ENCODE data around the gene ZNF350.
"Not testable (repeated sequence)": the region's sequence is repeated elsewhere in the genome, so short reads cannot be mapped to it uniquely, and the experiment has no call there.

Gene ZNF350

DNA sequence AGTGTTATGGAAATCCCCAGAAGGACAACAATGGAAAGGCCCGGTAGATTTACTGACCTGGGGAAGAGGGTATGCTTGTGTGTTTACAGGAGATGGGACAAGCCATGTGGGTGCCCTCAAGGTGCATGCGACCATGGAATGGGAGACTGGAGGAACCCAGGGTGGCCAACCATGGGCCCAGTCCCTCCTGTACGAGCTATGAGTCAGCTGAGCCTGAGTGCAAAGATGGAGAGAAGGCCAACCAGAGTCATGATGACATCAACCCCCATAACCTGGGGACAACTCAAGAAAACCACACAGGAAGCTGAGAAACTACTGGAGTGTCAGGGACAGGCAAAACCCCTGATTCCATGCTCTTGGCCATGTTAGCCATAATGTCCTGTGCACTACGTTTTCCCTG is 7.8 kb downstream of the ZNF350 start:
- H3K4me3 ChIP-seq (ENCODE audit: low read depth, low read length), result no peak overlapping the region
- no peak overlapping the region for H2AFZ ChIP-seq (ENCODE audit: insufficient read depth, low read length, poor library complexity)
- H3K4me1 ChIP-seq (ENCODE audit: control insufficient read depth in 1 of 2, insufficient read depth in 2 of 2, low read length in 2 of 2), result peaks cover 3 to 8% of the 10 kb centered on the region in 2 experiments
- no peak overlapping the region for H2BK120ac ChIP-seq (ENCODE audit: insufficient read depth, low read length, poor library complexity)
- no peak overlapping the region for H4K91ac ChIP-seq (ENCODE audit: low read depth, low read length)
- no peak overlapping the region for H3K9ac ChIP-seq (ENCODE audit: low read length)
- no peak overlapping the region for H3K18ac ChIP-seq (ENCODE audit: low read length)
- WGBS (ENCODE audit: extremely low coverage, insufficient coverage, insufficient read length), result no CpG with 5 or more reads among the region's 4 CpGs
- no peak overlapping the region for H3K4me2 ChIP-seq (ENCODE audit: low read length)
- no peak overlapping the region for H3K4ac ChIP-seq (ENCODE audit: low read depth, low read length)
- peaks cover 9 to 22% of the 10 kb centered on the region in 2 experiments for H3K36me3 ChIP-seq (ENCODE audit: control insufficient read depth in 1 of 2, insufficient read depth in 2 of 2, low read length in 2 of 2)
- peaks cover 23% of the 10 kb centered on the region for H3K9me3 ChIP-seq (ENCODE audit: insufficient read depth, low read depth, low read length)
- no peak overlapping the region for H4K8ac ChIP-seq (ENCODE audit: low read depth, low read length)
- H2BK12ac ChIP-seq (ENCODE audit: low read length), result no peak overlapping the region
- no peak overlapping the region for H3K14ac ChIP-seq (ENCODE audit: low read length)
- H3K23ac ChIP-seq (ENCODE audit: low read length), result no peak overlapping the region
- no peaks in the 10 kb centered on the region for H3K79me1 ChIP-seq (ENCODE audit: low read length)
- peak; percentile 61 to 64 for DNase-seq
- no peaks in the 10 kb centered on the region for H3K27me3 ChIP-seq (ENCODE audit: insufficient read depth, low read length)
- no peak overlapping the region for H2BK5ac ChIP-seq (ENCODE audit: low read depth, low read length, poor library complexity)
- H3K79me2 ChIP-seq (ENCODE audit: control insufficient read depth, insufficient read depth, low read length, poor library complexity), result no peaks in the 10 kb centered on the region
- H2AK5ac ChIP-seq (ENCODE audit: low read length), result no peak overlapping the region
- H4K12ac ChIP-seq (ENCODE audit: low read depth, low read length), result no peak overlapping the region
- no peak overlapping the region for H3K27ac ChIP-seq (ENCODE audit: low read depth, low read length)

DNA sequence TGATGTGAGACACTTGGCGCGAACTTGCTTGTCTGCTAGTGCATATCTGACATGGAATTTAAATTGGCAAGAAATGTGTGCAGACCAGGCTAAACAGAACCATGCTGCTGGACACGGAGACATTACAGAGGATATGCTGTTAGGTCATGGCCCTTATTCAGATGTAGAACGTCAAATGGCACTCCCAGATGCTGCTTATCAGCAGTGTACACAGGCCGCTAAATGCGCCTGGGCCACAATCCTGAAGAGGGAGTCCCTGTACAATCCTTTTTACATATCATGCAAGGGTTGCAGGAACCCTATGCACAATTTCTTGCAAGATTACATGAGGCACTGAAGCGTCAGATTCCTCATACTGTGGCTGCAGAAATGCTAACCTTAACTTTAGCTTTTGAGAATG is 9.3 kb downstream of the ZNF350 start:
- no peak overlapping the region for H2AFZ ChIP-seq (ENCODE audit: insufficient read depth, low read length, poor library complexity)
- no peak overlapping the region for H4K8ac ChIP-seq (ENCODE audit: low read depth, low read length)
- H2BK12ac ChIP-seq (ENCODE audit: low read length), result no peak overlapping the region
- H3K4me2 ChIP-seq (ENCODE audit: low read length), result no peak overlapping the region
- no peak overlapping the region for H3K27ac ChIP-seq (ENCODE audit: low read depth, low read length)
- no peak overlapping the region for H4K12ac ChIP-seq (ENCODE audit: low read depth, low read length)
- no peaks in the 10 kb centered on the region for H3K27me3 ChIP-seq (ENCODE audit: insufficient read depth, low read length)
- H2BK120ac ChIP-seq (ENCODE audit: insufficient read depth, low read length, poor library complexity), result no peak overlapping the region
- H3K36me3 ChIP-seq (ENCODE audit: control insufficient read depth in 1 of 2, insufficient read depth in 2 of 2, low read length in 2 of 2), result peaks cover 13 to 31% of the 10 kb centered on the region in 2 experiments
- no peak overlapping the region for H3K4ac ChIP-seq (ENCODE audit: low read depth, low read length)
- H3K4me3 ChIP-seq (ENCODE audit: low read depth, low read length), result no peak overlapping the region
- peaks cover 3 to 8% of the 10 kb centered on the region in 2 experiments for H3K4me1 ChIP-seq (ENCODE audit: control insufficient read depth in 1 of 2, insufficient read depth in 2 of 2, low read length in 2 of 2)
- H3K9ac ChIP-seq (ENCODE audit: low read length), result no peak overlapping the region
- H2BK5ac ChIP-seq (ENCODE audit: low read depth, low read length, poor library complexity), result no peak overlapping the region
- no peak overlapping the region for H3K14ac ChIP-seq (ENCODE audit: low read length)
- H3K79me2 ChIP-seq (ENCODE audit: control insufficient read depth, insufficient read depth, low read length, poor library complexity), result no peaks in the 10 kb centered on the region
- peak; percentile 82 to 90 for DNase-seq
- no CpG with 5 or more reads among the region's 7 CpGs for WGBS (ENCODE audit: extremely low coverage, insufficient coverage, insufficient read length)
- no peak overlapping the region for H3K23ac ChIP-seq (ENCODE audit: low read length)
- H3K79me1 ChIP-seq (ENCODE audit: low read length), result no peaks in the 10 kb centered on the region
- no peak overlapping the region for H4K91ac ChIP-seq (ENCODE audit: low read depth, low read length)
- H3K18ac ChIP-seq (ENCODE audit: low read length), result no peak overlapping the region
- H3K9me3 ChIP-seq (ENCODE audit: insufficient read depth, low read depth, low read length), result peaks cover 27% of the 10 kb centered on the region
- no peak overlapping the region for H2AK5ac ChIP-seq (ENCODE audit: low read length)

DNA sequence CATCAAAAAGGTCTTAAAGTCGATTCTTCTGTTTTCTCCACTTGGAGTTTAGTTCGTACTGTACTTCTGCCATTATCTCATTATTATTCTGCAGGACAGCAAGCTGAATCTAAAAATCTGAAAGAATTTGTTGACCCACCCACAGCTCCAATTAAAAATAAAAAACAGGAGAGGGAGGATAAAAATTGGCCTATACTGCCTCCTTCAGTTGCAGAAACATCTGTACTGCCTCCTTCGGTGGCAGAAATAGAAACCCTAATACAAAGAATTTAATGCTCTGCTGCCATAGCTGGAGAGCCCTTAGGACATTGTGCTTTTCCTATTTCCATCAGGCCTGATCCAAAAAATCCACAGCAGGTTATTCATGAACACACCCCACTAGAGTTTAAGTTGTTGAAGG is 9.8 kb downstream of the ZNF350 start:
- H3K27ac ChIP-seq (ENCODE audit: low read depth, low read length), result no peak overlapping the region
- H3K4me1 ChIP-seq (ENCODE audit: control insufficient read depth in 1 of 2, insufficient read depth in 2 of 2, low read length in 2 of 2), result peaks cover 3 to 8% of the 10 kb centered on the region in 2 experiments
- no peak overlapping the region for H2BK120ac ChIP-seq (ENCODE audit: insufficient read depth, low read length, poor library complexity)
- no peak overlapping the region for H2BK5ac ChIP-seq (ENCODE audit: low read depth, low read length, poor library complexity)
- H4K91ac ChIP-seq (ENCODE audit: low read depth, low read length), result no peak overlapping the region
- no peak overlapping the region for H3K18ac ChIP-seq (ENCODE audit: low read length)
- no peak for DNase-seq
- no CpG with 5 or more reads among the region's 3 CpGs for WGBS (ENCODE audit: extremely low coverage, insufficient coverage, insufficient read length)
- peaks cover 27% of the 10 kb centered on the region for H3K9me3 ChIP-seq (ENCODE audit: insufficient read depth, low read depth, low read length)
- no peak overlapping the region for H4K12ac ChIP-seq (ENCODE audit: low read depth, low read length)
- no peaks in the 10 kb centered on the region for H3K27me3 ChIP-seq (ENCODE audit: insufficient read depth, low read length)
- H2AFZ ChIP-seq (ENCODE audit: insufficient read depth, low read length, poor library complexity), result no peak overlapping the region
- H3K23ac ChIP-seq (ENCODE audit: low read length), result no peak overlapping the region
- no peak overlapping the region for H3K4me3 ChIP-seq (ENCODE audit: low read depth, low read length)
- H3K14ac ChIP-seq (ENCODE audit: low read length), result no peak overlapping the region
- no peaks in the 10 kb centered on the region for H3K79me1 ChIP-seq (ENCODE audit: low read length)
- no peak overlapping the region for H3K4ac ChIP-seq (ENCODE audit: low read depth, low read length)
- H4K8ac ChIP-seq (ENCODE audit: low read depth, low read length), result no peak overlapping the region
- H3K4me2 ChIP-seq (ENCODE audit: low read length), result no peak overlapping the region
- H3K36me3 ChIP-seq (ENCODE audit: control insufficient read depth in 1 of 2, insufficient read depth in 2 of 2, low read length in 2 of 2), result peaks cover 13 to 32% of the 10 kb centered on the region in 2 experiments
- no peaks in the 10 kb centered on the region for H3K79me2 ChIP-seq (ENCODE audit: control insufficient read depth, insufficient read depth, low read length, poor library complexity)
- H3K9ac ChIP-seq (ENCODE audit: low read length), result no peak overlapping the region
- no peak overlapping the region for H2BK12ac ChIP-seq (ENCODE audit: low read length)
- no peak overlapping the region for H2AK5ac ChIP-seq (ENCODE audit: low read length)

DNA sequence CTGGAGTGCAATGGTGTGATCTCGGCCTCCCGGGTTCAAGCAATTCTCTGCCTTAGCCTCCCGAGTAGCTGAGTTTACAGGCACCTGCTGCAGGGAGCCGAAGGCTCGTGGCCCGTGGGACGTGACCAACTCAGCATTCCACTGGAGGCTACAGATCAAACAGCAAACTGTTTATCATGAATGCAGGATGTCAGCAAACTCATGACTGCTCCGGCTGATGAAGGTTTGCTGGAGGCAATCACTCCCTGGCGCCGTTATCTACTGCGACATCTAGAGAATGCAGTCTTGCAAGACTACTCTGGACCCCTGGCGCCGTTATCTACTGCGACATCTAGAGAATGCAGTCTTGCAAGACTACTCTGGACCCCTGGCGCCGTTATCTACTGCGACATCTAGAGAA is 10.9 kb downstream of the ZNF350 start:
- not testable (repeated sequence) for H2AK5ac ChIP-seq (ENCODE audit: low read length); H3K9ac ChIP-seq (ENCODE audit: low read length); H3K4me3 ChIP-seq (ENCODE audit: low read depth, low read length); H3K4me1 ChIP-seq (ENCODE audit: control insufficient read depth in 1 of 2, insufficient read depth in 2 of 2, low read length in 2 of 2); H4K12ac ChIP-seq (ENCODE audit: low read depth, low read length); H2BK120ac ChIP-seq (ENCODE audit: insufficient read depth, low read length, poor library complexity); H3K23ac ChIP-seq (ENCODE audit: low read length); H3K14ac ChIP-seq (ENCODE audit: low read length); H4K8ac ChIP-seq (ENCODE audit: low read depth, low read length); H2AFZ ChIP-seq (ENCODE audit: insufficient read depth, low read length, poor library complexity); H2BK5ac ChIP-seq (ENCODE audit: low read depth, low read length, poor library complexity); H2BK12ac ChIP-seq (ENCODE audit: low read length); H3K27me3 ChIP-seq (ENCODE audit: insufficient read depth, low read length); H3K27ac ChIP-seq (ENCODE audit: low read depth, low read length); H3K79me1 ChIP-seq (ENCODE audit: low read length); H4K91ac ChIP-seq (ENCODE audit: low read depth, low read length); H3K4ac ChIP-seq (ENCODE audit: low read depth, low read length); H3K4me2 ChIP-seq (ENCODE audit: low read length); H3K79me2 ChIP-seq (ENCODE audit: control insufficient read depth, insufficient read depth, low read length, poor library complexity); H3K18ac ChIP-seq (ENCODE audit: low read length)
- WGBS (ENCODE audit: extremely low coverage, insufficient coverage, insufficient read length), result no CpG with 5 or more reads among the region's 17 CpGs
- Histone ChIP-seq H3K36me3 (ENCODE audit: control insufficient read depth in 1 of 2, insufficient read depth in 2 of 2, low read length in 2 of 2) (peaks cover 20 to 36% of the 10 kb centered on the region in 2 experiments), H3K9me3 (ENCODE audit: insufficient read depth, low read depth, low read length) (peaks cover 30% of the 10 kb centered on the region)
- peak; percentile 56 to 84 for DNase-seq

All from trophoblast cell (in vitro differentiated cells and primary cell).